Midbrain (tissue), 1 donor: ENCODE data around the gene POU3F3.

Experiments used
- DNase-seq: peaks from one replicate; lab custom pipeline; 2025; lab: John Stamatoyannopoulos, UW

POU3F3 gene

DNA sequence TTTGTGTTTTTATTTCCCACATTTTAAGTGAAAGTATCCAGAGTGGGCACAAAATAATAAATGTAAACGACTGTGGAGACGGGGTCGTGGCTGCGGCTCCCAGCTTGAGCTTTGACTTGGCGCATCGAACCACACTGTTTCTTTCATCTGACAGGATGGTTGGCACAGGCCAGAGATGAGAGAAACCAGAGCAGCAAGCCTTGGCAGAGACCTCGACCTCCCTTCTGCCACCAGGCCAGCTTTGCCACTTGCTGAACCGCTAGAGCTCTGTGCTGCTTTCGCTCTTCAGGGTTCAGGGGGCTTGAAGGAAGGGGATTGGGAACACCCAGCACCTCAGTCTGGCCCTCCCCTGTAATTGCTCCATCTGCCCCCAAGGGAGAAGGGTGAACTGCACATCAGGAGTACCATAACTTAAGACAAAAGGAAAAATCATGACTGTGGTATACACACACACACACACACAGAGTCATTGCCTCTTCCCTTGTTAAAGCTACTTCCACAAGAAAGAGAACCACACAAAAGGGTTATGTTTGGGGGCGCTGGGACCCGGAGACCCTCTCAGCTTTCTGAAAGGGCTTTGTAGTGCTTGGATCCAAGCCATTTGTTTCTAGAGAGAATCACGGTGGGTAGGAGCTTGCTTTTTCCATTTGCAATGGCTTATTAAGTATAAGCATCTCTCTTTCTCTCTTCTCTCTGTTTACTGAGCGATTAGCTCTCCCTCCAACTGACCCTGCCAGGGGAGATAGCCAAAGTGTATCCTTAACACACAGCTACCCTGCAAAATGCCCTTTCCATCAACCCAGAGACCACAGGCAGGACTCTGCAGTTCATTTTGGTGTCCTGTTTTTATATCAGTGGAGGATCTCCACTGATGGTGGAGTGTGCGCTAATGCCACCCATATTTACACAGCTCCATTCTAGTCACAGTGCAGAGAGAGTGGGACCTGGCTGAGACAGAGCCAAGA lies 23.0 kb downstream of the POU3F3 start:
- DNase-seq: no peak

DNA sequence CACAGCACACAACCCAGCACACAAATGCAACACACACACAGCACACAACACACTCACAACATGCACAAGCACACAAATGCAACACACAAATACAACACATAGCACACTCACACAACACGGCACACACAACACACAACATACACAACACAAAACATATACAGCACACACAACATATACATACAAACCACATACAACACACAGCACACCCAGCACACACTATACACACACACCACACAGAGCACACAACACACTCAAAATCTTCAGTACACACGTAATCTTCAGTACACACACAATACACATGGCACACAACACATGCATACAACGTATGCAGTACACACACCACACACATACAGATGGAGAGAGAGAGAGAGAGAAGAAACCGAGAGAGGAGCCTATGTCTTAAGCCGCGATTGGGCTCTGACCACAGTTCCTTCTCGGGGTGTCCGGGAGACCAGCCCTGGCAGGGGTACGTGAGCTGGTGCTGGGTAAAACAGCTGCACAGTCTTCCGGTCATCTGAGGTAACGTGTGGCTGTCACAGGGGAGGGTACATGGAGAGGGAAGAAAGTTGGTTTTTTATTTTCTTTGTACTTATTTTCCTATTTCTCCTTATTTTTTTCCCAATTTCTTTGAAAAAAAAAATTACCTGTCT lies 25.1 kb downstream of the POU3F3 start:
- no peak for DNase-seq

DNA sequence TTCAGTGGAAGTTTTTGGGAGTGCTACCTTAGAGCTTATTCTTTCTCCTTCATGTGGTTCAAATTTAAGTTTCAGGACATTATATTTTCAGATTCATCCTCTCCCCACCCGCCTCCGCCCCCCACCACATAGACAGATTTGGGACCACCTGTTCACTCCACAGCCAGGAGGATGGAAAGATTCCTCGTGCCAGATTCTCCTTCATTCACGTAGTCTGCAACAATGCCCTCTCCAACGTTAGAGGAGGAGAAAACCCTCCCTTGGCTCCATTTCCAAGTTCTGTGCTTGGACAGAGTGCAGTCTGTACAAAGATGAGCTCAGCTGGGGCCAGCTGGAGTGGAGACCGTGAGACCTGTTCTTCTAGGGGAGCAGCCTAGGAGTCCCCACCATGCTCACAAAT lies 26.2 kb downstream of the POU3F3 start:
- no peak for DNase-seq

DNA sequence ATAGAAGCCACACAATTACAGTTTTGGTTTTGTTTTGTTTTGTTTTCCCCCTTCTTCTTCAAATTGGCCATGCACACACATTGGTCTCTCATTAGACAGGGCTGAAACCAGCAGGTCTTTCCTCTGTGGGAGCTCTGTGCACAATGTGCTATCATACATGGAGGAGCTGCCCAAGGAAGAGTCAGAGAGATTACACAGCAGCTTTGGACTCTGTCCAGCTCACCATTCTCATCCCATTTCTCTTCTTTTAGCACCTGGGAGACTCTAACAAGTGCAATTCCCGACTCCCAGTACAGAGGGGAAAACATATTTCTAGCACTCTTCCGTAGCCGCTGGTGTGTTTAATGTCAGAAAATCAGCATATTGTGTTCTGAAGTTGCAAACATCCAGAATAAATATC lies 29.4 kb downstream of the POU3F3 start:
- DNase-seq: no peak

DNA sequence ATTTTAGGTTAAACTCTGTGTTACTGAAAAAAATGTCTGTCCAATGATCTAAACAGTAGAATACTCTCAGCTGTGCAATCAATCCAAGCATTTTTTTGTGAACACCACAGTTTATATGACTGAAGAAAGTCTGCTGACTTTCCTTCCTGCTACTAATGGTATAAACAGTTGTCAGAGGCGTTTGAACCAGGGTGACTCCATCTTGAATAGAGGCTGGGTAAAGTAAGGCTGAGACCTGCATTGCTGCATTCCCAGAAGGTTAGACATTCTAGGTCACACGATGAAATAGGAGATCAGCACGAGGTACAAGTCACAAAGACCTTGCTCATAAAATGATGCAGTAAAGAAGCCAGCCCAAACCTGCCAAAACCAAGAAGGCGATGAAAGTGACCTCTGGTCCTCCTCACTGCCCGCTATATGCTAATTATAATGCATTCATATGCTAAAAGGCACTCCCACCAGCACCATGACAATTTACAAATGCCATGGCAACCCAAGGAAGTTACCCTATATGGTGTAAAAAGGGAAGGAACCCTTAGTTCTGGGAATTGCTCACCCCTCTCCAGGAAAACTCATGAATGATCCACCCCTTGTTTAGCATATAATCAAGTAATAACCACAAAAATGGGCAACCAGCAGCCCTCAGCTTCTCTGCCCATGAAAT lies 31.3 kb downstream of the POU3F3 start:
- no peak for DNase-seq

DNA sequence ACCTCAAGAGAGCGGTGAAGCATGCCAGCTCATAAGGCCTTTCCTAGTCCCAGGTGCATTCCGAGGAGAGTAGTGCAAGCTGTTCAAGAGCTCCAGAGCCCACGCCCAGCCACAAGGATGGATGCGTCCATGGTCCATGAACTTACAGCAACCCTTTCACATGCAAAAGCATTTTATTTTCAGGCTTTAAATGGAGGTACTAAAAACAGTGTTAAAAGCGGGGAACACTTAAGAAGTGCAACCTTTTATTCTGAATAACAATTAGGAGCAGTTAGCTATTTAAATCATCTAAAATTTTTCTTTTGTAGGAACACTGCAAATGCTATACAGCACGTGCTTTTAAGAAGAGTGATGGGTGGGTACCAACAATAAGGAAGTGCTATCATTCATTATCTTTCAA lies 33.8 kb downstream of the POU3F3 start:
- DNase-seq: no peak

DNA sequence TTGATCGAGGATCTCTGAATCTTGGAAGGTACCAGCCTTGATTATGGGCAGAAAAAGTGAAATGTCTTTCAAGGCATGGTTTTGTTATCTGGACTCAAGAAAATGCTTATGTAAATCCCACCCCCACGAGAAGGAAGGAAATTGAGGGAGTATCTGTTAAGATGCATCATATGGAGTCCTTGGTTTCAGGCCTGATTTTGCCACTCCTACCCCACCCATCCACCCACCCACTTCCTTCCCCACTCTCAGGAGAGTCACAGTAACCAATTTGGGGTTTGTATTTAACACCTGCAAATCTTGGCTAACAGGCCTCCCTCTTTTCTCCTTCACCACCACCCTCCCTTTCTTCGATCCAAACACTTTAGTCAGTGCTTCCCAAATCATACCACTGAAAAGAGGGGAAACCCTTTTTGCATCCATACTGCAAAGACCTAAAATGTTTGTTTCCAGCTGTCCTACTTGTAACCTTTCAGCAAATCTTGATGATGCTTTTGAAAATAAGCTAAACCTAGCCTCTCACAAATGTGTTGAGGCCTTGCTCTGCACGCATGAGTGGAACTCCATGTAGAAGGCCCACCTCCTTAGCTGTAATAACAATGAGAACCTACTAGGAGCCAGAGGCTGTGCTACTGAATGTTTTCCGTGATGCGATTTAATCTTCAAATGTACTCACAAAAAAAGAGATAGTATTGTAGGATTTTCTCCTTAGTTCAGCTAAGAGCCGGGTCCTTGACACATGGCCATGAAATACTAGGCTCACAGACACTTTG lies 34.8 kb downstream of the POU3F3 start:
- no peak for DNase-seq

DNA sequence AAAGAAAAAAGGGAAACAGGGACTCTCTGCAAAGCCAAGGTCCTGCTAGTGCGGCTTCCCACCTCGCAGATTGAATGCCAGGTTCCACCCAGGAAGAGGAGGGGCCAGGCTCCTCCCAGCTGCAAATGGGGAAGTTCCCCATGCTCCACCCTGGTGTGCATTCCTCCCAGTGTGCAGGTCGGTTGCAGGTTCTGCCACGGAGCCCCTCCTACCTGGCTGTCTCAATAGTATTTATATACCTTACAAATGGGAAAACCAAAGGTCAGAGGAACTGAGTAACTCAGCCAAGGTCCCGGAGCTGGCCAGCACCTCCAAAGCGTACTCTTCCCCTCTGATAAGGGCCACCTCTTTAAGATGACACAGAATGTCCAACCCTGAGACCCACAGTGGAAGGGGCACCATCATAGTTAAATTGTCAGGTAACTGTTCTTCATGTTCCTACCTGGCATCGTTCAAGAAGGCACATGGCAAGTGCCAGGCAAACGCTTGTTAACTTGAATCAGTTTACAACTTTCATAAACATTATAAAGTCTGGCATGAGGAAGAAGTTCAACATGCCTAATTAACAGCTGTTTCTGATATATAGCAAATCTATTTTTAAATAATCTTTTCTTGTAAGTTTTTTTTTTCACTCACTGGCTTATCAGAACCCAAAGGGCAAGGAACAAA lies 35.5 kb downstream of the POU3F3 start:
- no peak for DNase-seq

DNA sequence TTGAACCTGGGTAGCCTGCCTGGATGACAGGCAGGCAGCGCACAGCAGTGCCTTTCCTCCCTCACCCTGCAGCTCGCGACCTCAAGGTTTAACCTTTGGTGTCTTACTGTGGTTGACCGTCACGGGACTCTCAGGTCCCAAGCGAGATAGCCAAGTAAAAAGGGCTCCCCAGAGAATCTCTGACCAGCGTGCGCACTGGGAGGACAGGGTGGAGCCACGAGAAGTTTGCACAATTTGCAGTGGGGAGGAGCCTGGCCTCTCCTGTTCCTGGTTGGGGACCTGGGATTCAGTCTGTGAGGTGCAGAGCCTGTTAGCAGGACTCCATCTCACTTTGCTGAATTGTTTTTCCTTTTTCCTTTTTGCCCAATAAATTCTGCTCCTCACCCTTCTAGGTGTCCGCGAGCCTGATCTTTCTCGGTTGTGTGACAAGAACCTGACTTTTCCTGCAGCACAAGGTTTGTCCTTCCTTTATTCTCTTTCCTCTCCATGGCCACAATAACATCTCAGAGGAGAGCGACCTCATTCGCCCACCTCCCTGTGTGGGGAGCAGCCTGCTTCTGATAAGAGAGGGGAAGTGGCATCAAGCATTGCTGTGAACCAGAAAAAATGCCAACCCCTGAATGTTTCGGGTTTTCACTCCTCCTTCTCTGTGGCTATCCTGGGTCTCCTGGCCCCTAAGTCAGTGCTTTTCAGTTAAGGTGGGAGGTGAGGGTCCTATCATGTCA lies 36.2 kb downstream of the POU3F3 start:
- no peak for DNase-seq

DNA sequence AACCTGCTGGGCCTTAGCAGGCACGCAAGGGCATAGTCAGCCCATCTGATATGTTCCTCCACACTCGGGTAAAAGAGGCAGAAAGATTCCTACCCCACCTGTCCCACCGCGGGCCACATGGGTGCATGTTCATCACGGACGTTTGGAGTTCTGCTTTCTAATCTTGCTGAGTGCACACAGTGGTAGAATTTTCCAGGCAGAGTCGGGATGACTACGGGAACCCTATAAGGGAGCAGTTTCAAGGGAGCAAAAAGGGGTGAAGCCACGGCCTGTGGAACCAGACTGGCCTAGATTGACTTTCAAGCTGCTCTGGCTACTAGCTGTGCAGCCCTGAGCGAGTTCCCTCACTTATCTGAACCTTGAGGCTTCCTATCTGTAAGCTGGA lies 36.8 kb downstream of the POU3F3 start:
- no peak for DNase-seq

DNA sequence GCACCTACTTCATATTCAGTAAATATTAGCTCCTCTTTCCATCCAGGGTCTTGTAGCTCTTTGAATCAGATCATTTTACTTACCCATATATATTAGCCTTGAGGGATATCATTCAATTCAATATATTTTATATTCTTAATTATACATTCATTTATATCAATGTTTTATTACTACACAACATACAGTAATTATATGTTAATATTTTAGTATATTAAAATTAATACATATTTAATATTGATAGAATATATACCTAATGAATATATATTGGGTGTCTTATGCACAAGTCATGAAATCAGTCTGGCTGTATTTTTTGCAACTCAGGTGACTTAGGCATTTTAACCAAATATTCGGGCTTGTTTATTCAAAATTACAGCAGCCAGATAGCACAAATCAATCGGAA lies 37.2 kb downstream of the POU3F3 start:
- DNase-seq: no peak

DNA sequence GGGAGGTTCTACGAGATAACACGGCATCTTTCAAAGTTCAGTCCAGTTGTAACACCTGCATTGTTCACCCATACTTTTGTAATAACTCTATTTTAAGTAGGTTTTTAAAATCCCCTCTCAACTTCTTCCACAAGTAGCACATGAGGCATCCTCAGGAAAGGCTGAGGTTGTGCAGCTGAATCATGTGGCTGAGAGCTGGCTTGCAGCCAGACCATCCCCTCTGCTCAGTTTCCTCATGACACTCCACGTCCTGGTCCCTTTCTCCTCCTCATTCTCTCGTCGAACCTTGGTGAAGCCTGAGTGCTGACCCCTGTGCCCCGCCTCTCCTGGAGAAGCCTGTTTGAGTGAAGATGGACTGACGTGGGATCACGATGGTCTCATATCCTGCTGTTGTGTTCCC lies 42.5 kb downstream of the POU3F3 start:
- DNase-seq: no peak

DNA sequence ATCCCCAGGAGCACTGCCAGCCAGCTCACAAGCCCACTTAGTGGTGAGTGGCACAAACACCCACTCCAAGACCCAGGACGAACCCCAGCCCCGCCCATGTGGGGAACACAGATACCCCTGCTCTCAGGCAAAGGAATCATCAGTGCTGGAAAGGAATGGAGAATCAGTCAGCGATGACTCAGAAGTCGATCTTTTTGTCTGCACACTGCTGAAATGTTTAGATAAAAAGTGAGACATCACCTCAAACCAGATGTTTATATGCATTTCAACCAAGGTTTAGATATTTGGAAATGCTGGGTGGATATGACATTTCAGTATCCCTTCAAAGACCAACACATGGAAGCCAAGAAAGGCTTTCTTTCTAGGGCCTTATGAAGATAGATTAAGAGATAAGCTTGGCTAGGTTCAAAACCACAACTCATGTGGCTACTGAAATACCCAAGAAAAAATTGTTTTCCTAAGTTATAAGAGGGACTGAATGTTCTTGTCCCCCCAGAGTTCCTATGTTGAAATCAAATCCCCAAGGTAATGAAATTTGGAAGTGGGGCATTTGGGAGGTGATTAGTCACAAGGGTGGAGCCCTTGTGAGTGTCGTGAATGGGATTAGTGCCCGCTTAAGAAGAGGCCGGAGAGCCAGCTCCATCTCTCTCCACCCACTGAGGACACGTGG lies 43.7 kb downstream of the POU3F3 start:
- no peak for DNase-seq

DNA sequence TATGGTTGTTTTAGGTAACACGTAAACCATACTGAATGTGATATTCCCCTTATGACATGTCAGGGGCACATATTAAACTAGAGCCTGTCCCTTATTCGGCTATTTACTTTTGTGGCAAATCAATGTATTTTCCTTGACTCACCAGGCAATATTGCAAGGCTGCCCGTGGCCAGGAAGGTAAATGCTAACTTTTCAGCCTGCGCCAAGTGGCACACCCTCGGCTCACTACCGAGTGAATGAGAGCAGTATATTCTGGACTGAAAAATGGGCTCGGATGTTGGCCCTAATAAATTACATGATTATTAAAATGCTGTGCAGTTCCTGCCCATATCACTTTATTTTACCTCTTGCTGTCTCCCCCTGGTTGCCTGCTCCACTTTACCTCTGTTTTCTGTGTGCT lies 46.7 kb downstream of the POU3F3 start:
- no peak for DNase-seq

DNA sequence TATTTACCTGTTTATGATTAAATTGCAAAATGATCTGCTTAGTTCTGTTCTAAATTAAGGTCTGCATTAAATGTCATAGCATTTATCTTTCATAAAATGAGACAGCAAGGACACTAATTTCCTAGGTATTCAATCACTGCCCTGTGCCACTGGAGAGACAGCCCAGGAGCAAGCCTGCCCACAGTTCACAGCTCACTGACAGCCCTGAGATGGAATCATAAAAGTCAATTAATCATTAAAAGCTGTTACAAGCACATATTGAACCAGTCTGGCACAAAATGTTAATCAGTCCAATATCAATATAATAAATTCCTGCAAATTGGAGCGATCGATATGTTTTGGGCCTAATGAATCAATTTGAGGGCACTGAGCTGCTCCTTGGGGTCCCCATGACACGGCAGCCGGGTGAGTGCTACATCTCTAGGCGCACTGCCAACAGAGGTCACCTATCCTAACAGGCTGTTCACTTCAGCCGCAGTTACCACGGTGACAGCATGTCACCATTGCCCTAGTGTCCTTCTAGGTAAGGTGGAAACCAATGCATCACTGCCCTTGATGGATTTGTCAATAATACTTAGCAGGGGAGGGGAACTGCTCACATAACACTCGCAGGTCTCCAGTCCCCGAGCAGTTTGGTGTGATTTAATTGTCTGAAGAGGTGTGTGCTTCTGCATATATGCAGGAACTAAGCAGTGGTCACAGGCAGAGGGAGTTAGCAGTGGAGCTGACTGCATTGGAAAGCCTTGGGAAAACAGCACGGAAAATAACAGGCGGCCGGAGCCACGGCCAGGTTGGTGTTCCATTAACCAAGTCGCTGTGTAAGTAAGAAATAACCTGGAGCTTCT lies 47.3 kb downstream of the POU3F3 start:
- DNase-seq: no peak

DNA sequence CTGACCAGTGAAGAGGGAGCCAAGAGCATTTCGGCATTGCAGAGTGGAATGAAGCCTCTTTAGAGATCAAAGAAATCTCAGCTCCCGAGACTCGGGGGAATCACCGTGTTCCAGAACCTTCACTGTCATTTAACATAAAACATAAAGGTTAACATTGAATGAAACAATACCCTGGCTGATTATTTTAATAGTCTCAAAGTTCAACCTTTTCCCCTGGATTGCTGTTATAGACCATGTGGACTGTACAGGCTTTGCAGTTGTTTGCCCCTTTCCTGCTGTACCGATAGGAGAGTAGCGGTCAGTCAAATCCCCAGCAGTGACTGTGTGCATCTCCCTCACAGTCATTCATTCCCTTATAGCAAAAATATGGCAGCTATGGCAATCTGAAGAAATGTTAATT lies 48.4 kb downstream of the POU3F3 start:
- no peak for DNase-seq
